Lower lobe of right lung (tissue), 2 donors: ENCODE measurements around the gene MSI2. TPM values are rescaled to one million over a fixed set of nuclear protein-coding genes. Genes with fewer than 3 reads are reported as not detected.

Experiments
- ATAC-seq, 2 donors: fragments of 200-7000 bp; cut with Tn5 transposase; one replicate each; pipeline ENCODE4 v1.9.1; 2020 to 2022; ENCODE audit warnings: mild to moderate bottlenecking in 2 of 2, moderate library complexity in 2 of 2
- DNase-seq: peaks from one replicate; pipeline ENCODE4 v3.0.0-alpha.2; 2020
- H3K27ac ChIP-seq: fragments of 200-600 bp; one replicate; pipeline ENCODE4 v1.8.0; 2022
- H3K27me3 ChIP-seq: fragments of 200-600 bp; one replicate; pipeline ENCODE4 v1.8.0; 2022; ENCODE audit warnings: low read depth
- H3K36me3 ChIP-seq: fragments of 200-600 bp; one replicate; pipeline ENCODE4 v1.8.0; 2022; ENCODE audit warnings: mild to moderate bottlenecking
- H3K4me1 ChIP-seq: fragments of 200-600 bp; one replicate; pipeline ENCODE4 v1.8.0; 2022
- H3K4me3 ChIP-seq: fragments of 200-600 bp; one replicate; pipeline ENCODE4 v1.8.0; 2022; ENCODE audit warnings: mild to moderate bottlenecking
- H3K9me3 ChIP-seq: fragments of 200-600 bp; one replicate; pipeline ENCODE4 v1.8.0; 2022
- CTCF ChIP-seq: fragments of 200-600 bp; IDR thresholded peaks from one replicate; pipeline ENCODE4 v1.8.0; 2022; ENCODE audit warnings: antibody characterized with exemption, mild to moderate bottlenecking
- intact Hi-C: fragments of 100-400 bp; cut with DNase I; formaldehyde crosslinking; loops from one replicate; pipeline ENCODE4 v1.11.0; 2022
- total RNA-seq: library from RNA; stranded (reverse); fragmentation: NEBNext Ultra II Directional; extraction: Animal tissue kit (Norgen Biotek cat#: 25700); gene quantifications from one replicate; pipeline ENCODE4 v1.2.1, GENCODE V29; 2021
- donor health status: DM: no; HTN: yes; CAD: no; lungs with severe emphysema.

MSI2 gene
- total RNA-seq, 1 donor from 2014 or later: 43.9 TPM

GRCh38 chr17:57655553-57655952, 399.2 kb downstream of the MSI2 start:
- no peak overlapping the region for H3K4me3 ChIP-seq
- no peak for ATAC-seq
- no peak for TF ChIP-seq CTCF

GRCh38 chr17:57657211-57657610, 400.9 kb downstream of the MSI2 start:
- Histone ChIP-seq H3K9me3 (no peaks in the 10 kb centered on the region), H3K36me3 (no peaks in the 10 kb centered on the region), H3K4me1 (peaks cover 4% of the 10 kb centered on the region), H3K27ac (no peak overlapping the region), H3K27me3 (no peaks in the 10 kb centered on the region), H3K4me3 (no peak overlapping the region)
- no peak for DNase-seq
- intact Hi-C loops: no loop called here
- ATAC-seq: no peak
- no peak for TF ChIP-seq CTCF

More at GRCh38 chr17:57655553-57655952, 399.2 kb downstream of the MSI2 start:
- no peaks in the 10 kb centered on the region for H3K36me3 ChIP-seq
- intact Hi-C loops: no loop called here
- H3K27me3 ChIP-seq: no peaks in the 10 kb centered on the region
- DNase-seq: no peak
- H3K9me3 ChIP-seq: no peaks in the 10 kb centered on the region
- H3K4me1 ChIP-seq: no peaks in the 10 kb centered on the region
- H3K27ac ChIP-seq: no peak overlapping the region

- Histone ChIP-seq H3K27ac (no peak overlapping the region), H3K4me3 (no peak overlapping the region), H3K9me3 (no peaks in the 10 kb centered on the region), H3K4me1 (peaks cover 18% of the 10 kb centered on the region), H3K27me3 (no peaks in the 10 kb centered on the region), H3K36me3 (no peaks in the 10 kb centered on the region)
- no peak for ATAC-seq
- DNase-seq: no peak
- intact Hi-C loops: no loop called here
- no peak for TF ChIP-seq CTCF
Observed at GRCh38 chr17:57662041-57662440, 405.7 kb downstream of the MSI2 start.

- Histone ChIP-seq H3K27ac (peak overlapping the region; percentile 56), H3K27me3 (no peaks in the 10 kb centered on the region), H3K4me1 (peaks cover 18% of the 10 kb centered on the region), H3K4me3 (peak overlapping the region; percentile 45), H3K9me3 (no peaks in the 10 kb centered on the region), H3K36me3 (no peaks in the 10 kb centered on the region)
- DNase-seq: peak; percentile 93
- intact Hi-C loops: no loop called here
- peak; percentile 98 for ATAC-seq
- TF ChIP-seq CTCF: no peak
Observed at GRCh38 chr17:57662644-57663308, 406.5 kb downstream of the MSI2 start.

- DNase-seq (no peak), ATAC-seq (no peak)
- no peaks in the 10 kb centered on the region for H3K27me3 ChIP-seq
- peak overlapping the region; percentile 56 for H3K27ac ChIP-seq
- no peaks in the 10 kb centered on the region for H3K36me3 ChIP-seq
- no peaks in the 10 kb centered on the region for H3K9me3 ChIP-seq
- H3K4me3 ChIP-seq: no peak overlapping the region
- TF ChIP-seq CTCF: no peak
- intact Hi-C loops: no loop called here
- H3K4me1 ChIP-seq: peaks cover 18% of the 10 kb centered on the region
Observed at GRCh38 chr17:57663326-57664070, 407.2 kb downstream of the MSI2 start.
